ENCODE results near the gene MTIF2.
"Not testable (repeated sequence)": the region's sequence is repeated elsewhere in the genome, so short reads cannot be mapped to it uniquely, and the experiment has no call there.

The MTIF2 gene

DNA sequence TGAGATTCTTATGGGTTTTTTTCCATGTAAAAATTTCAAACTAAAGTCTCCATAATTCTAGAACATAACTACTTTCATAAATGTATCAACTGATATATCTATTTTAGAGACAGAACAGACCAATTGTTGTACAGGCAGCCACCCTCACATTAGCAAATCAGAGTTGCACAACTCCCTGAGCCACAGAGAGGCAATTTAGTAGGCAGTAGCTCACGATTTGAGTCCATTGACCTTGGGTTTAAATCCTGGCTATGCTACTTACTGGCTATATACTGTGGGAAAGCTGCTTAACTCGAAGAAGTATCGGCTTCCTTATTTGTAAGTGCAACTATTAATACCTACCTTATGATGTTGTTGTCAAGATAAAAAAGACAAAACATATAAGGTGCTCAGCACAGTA, 16.2 kb downstream of the MTIF2 start:
- no peak overlapping the region for H3K4me3 ChIP-seq (ENCODE audit: low read depth, low read length)

DNA sequence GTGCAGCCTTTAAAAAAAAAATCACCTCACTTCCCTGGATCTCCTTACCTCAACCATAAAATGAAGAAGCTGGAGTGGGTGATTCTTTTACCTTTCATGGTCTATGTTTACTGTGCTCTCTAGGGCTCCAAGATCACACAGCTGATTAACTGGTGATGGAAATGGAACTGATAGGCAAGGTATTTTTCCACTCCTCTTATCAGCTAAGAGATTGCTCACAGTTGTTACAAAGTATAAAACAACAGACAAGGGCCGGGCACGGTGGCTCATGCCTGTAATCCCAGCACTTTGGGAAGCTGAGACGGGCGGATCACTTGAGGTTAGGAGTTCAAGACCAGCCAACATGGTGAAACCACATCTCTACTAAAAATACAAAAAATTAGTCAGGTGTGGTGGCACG, 22.0 kb downstream of the MTIF2 start:
- no peak for TF ChIP-seq CTCF (IDR thresholded peaks at IDR 0.05; ENCODE audit: low read depth, low read length)
- H3K4me3 ChIP-seq (ENCODE audit: low read depth, low read length): no peak overlapping the region

More for the DNA sequence above, 16.2 kb downstream of the MTIF2 start:
- no peak for TF ChIP-seq CTCF (IDR thresholded peaks at IDR 0.05; ENCODE audit: low read depth, low read length)

DNA sequence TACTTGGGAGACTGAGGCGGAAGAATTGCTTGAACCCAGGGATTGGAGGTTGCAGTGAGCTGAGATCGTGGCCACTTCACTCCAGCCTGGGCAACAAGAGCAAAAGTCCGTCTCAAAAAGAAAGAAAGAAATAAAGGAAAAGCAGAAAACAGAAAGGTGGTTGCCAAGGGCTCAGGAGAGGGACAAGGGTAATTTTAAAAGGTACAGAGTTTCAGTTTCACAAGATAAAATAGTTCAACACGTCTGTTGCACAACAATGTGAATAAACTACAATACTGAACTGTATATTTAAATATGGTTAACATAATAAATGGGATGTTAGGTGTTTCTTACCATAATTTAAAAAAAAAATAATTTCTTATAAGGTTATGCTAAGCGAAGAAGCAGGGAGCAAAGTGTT, 23.6 kb downstream of the MTIF2 start:
- TF ChIP-seq CTCF (IDR thresholded peaks at IDR 0.05; ENCODE audit: low read depth, low read length): no peak
- H3K4me3 ChIP-seq (ENCODE audit: low read depth, low read length): no peak overlapping the region

GRCh38 chr2:55242617-55243016, 26.4 kb downstream of the MTIF2 start:
- H3K4me3 ChIP-seq (ENCODE audit: low read depth, low read length): no peak overlapping the region
- TF ChIP-seq CTCF (IDR thresholded peaks at IDR 0.05; ENCODE audit: low read depth, low read length): no peak

- H3K4me3 ChIP-seq (ENCODE audit: low read depth, low read length): not testable (repeated sequence)
These were observed 27.4 kb downstream of the MTIF2 start for GRCh38 chr2:55241582-55241981.

DNA sequence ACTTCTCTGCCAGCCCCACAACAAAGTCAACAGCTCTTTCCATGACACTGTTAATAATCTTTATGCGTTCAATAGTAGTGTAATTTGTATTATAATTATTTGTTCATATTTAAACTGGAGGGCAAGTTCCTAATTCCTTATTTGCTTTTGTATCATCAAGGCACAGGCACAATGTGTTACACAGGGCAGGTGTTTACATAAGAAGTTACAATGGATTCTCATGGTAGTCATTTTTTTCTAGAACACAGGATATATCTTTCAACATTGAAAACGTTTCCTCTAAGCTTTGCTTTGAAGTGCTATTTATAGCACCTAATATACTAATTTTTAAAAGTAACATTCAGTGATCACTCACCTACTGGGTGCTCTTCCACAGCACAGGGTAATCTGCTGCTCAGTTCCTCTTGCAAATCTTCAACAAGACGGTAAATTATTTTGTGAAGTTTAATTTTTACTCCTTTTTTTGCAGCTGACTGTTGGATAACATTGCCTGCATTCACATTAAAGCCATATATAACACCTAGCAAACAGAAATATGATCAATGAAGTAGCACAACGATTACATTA, 29.3 kb downstream of the MTIF2 start:
- TF ChIP-seq CTCF (IDR thresholded peaks at IDR 0.05; ENCODE audit: low read depth, low read length): no peak
- H3K4me3 ChIP-seq (ENCODE audit: low read depth, low read length): no peak overlapping the region

DNA sequence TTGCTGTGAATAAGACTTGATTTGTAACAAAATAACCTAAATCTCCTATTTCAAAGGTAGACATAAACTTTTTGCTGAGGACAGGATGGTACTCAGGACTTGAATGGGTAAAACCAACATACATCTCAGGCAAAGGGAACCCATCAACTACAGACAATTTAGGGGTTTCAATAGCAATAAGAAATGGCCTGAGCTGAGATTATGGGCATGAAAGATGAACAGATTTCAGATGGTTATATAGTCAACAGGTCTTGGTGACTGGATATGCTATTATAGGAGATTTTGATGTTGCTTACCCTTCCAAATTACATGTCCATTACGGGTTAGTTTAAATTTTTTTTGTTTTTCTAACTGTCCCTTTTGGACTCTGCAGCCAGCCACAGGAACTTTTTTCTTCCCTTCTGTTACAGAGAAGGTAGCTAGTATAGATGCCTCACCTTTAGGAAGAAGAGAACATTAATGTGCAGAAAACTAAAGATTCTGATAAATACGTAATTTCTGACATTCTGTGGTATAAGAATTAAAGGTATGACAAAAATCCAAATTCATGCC, 32.0 kb downstream of the MTIF2 start:
- no peak overlapping the region for H3K4me3 ChIP-seq (ENCODE audit: low read depth, low read length)
- TF ChIP-seq CTCF (IDR thresholded peaks at IDR 0.05; ENCODE audit: low read depth, low read length): no peak

Data from WI38 (cell line).